SK-MEL-5 (cell line): ENCODE data around the gene FSTL1. TPM values are rescaled to one million over a fixed set of nuclear protein-coding genes. Genes with fewer than 3 reads are reported as not detected.

Experiments
- DNase-seq: peaks from one replicate; pipeline ENCODE4 v3.0.0-alpha.2; 2016; ENCODE audit warnings: low read depth, low spot score
- in situ Hi-C: cut with HindIII; loops from 2 replicates; pipeline ENCODE4 v1.10.0; 2016; ENCODE audit warnings: low sequenced_read_pairs, high pct_unique_total_duplicates, low pct_unique_long_range_greater_than_20kb
- total RNA-seq: library from RNA; depleted of rRNA; stranded (reverse); fragments of >200 nt; shearing (Covaris generic); gene quantifications from 2 replicates; pipeline ENCODE4 v1.2.3, GENCODE V29; 2014

Gene FSTL1
- total RNA-seq, 1 experiment from 2014 or later = 69.2 TPM

- no peak for DNase-seq
- in situ Hi-C loops = no loop called here
Observed at GRCh38 chr3:120471643-120472042, 20.9 kb upstream of the FSTL1 start.

- in situ Hi-C loops = no loop called here
- DNase-seq = no peak
Observed at GRCh38 chr3:120470870-120471269, 20.1 kb upstream of the FSTL1 start.

- in situ Hi-C loops = no loop called here
- no peak for DNase-seq
Observed at GRCh38 chr3:120469882-120470301, 19.1 kb upstream of the FSTL1 start.

GRCh38 chr3:120469440-120469839 is 18.6 kb upstream of the FSTL1 start:
- in situ Hi-C loops = no loop called here
- no peak for DNase-seq

GRCh38 chr3:120468635-120469295 is 18.0 kb upstream of the FSTL1 start:
- no peak for DNase-seq
- in situ Hi-C loops = no loop called here

- in situ Hi-C loops = no loop called here
- DNase-seq = no peak
Observed at GRCh38 chr3:120462409-120462959, 11.7 kb upstream of the FSTL1 start.

- no peak for DNase-seq
- in situ Hi-C loops = no loop called here
Observed at GRCh38 chr3:120461416-120461815, 10.6 kb upstream of the FSTL1 start.

GRCh38 chr3:120460862-120461261 is 10.1 kb upstream of the FSTL1 start:
- in situ Hi-C loops = no loop called here
- no peak for DNase-seq

GRCh38 chr3:120460181-120460790 is 9.5 kb upstream of the FSTL1 start:
- in situ Hi-C loops = no loop called here
- DNase-seq = no peak

- DNase-seq = peak; percentile 77
- in situ Hi-C loops = no loop called here
Observed at GRCh38 chr3:120459196-120459595, 8.4 kb upstream of the FSTL1 start.

GRCh38 chr3:120457827-120458226 is 7.0 kb upstream of the FSTL1 start:
- in situ Hi-C loops = no loop called here
- DNase-seq = no peak

- in situ Hi-C loops = no loop called here
- no peak for DNase-seq
Observed at GRCh38 chr3:120454076-120454689, 3.4 kb upstream of the FSTL1 start.

- in situ Hi-C loops = no loop called here
- DNase-seq = no peak
Observed at GRCh38 chr3:120452816-120453215, 2.0 kb upstream of the FSTL1 start.

GRCh38 chr3:120451806-120452205 is 1.0 kb upstream of the FSTL1 start:
- no peak for DNase-seq
- in situ Hi-C loops = no loop called here

GRCh38 chr3:120451272-120451761 is 525 bp upstream of the FSTL1 start:
- DNase-seq = no peak
- in situ Hi-C loops = no loop called here

GRCh38 chr3:120449701-120450599 is 842 bp downstream of the FSTL1 start:
- in situ Hi-C loops = no loop called here
- DNase-seq = peak; percentile 28

- DNase-seq = no peak
- in situ Hi-C loops = no loop called here
Observed at GRCh38 chr3:120449251-120449650, 1.5 kb downstream of the FSTL1 start.

GRCh38 chr3:120448756-120449155 is 2.0 kb downstream of the FSTL1 start:
- in situ Hi-C loops = no loop called here
- no peak for DNase-seq
